Stimulated activated CD8-positive, alpha-beta memory T cell treated with anti-CD3 and anti-CD28 coated beads, Interleukin-15, amount 100 ng/mL, for 4 hours (primary cell): ENCODE results near the gene TLE3.
A peak's percentile ranks its signal among the peaks of the same experiment; 100 is the strongest.
"Not testable (repeated sequence)": the region's sequence is repeated elsewhere in the genome, so short reads cannot be mapped to it uniquely, and the experiment has no call there.

Source experiments
- DNase-seq, 2 donors: peaks; one replicate each; pipeline ENCODE4 v3.0.0-alpha.2; 2020; ENCODE audit warnings: low read depth in 2 of 2

TLE3 gene

GRCh38 chr15:70097321-70098152 is at the start of gene TLE3:
TLE3 (minus strand) TSS chr15:70097917; CDS start chr15:70096798, 1,119 bp downstream.
- peak; percentile 96 for DNase-seq

GRCh38 chr15:70147178-70147760 is 49.6 kb upstream of the TLE3 start:
- no peak for DNase-seq

DNA sequence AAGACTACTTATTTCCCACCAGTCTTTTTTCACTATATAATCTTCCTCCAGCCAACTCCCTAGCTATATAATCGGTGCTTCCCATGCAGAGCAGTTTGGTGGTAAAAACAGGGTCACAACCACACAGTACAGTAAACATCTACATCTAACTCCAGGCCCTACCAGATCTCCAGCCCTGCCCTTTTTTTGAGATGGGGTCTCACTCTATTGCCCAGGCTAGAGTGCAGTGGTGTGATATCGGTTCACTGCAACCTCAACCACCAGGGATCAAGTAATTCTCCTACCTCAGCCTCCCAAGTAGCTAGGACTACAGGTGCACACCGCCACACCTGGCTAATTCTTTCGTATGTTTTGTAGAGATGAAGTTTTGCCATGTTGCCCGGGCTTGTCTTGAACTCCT is 49.1 kb upstream of the TLE3 start:
- DNase-seq = no peak

- no peak for DNase-seq
These were observed 48.4 kb upstream of the TLE3 start for GRCh38 chr15:70146162-70146561.

DNA sequence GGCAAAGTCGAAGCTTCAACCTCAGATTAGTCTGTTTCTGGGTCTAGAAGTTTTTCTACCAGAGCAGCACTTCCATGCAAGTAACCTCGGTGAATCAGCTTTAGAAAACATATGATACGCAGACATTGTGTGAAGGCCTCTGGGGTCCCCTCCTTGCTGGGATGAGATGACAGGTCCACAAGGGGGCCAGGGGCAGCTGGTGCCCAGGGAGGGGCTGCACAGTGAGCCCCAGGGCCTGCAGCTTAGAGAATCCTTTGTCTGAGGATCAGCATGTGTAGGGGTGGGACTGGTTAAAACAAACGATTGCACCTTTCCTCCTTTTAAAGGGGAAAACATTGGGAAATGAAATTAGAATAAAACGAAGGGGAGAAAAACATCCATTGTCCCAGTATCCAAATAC is 47.5 kb upstream of the TLE3 start:
- DNase-seq = no peak

GRCh38 chr15:70142322-70143191 is 44.8 kb upstream of the TLE3 start:
- no peak for DNase-seq

DNA sequence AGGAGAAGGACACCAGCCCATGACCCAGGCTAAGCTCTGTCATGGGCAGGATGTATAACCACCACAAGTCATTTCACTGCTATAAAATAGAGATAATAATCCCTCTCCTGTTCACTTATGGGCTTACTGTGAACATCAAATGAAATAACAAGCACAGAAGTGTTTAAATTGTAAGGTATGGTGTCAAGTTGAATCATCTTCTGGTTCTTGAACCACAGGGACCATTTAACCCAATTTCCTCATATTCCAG is 44.3 kb upstream of the TLE3 start:
- no peak for DNase-seq

- no peak for DNase-seq
These were observed 43.8 kb upstream of the TLE3 start for GRCh38 chr15:70141376-70142071.

GRCh38 chr15:70140543-70141375 is 43.0 kb upstream of the TLE3 start:
- DNase-seq = no peak

GRCh38 chr15:70140025-70140542 is 42.4 kb upstream of the TLE3 start:
- no peak for DNase-seq

DNA sequence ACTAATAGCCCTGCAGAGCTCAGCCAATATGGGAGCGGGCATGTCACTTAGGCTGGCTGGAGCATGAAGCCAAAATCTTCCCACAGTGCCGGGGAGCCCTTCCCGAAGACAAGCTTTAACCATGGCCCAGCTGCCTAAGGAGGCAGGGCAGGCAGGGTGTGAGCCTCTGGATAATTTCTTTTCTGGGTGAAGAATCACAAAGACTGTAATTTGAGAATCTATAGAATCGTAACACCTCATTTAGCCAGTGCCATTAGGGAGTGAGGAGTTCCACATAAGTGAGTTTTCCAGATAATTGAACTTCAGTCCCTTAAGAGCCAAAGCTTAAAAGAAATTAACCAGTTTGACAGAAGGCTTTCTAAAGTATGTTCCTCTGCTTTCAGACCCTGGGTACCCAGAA is 40.2 kb upstream of the TLE3 start:
- no peak for DNase-seq

DNA sequence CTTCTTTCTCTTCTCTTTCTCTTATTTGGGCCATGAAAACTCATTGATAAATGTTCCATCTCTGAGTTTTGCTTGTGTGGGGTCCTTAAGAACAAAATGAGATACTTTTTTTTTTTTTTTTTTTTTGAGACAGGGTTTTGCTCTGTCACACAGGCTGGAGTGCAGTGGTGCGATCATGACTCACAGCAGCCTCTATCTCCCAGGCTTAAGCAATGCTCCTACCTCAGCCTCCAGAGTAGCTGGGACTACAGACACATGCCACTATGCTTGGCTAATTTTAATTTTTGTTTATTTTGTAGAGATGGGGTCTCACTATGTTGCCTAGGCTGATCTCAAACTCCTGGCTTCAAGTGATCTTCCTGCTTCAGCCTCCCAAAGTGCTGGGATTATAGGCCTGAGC is 39.3 kb upstream of the TLE3 start:
- DNase-seq = not testable (repeated sequence)

DNA sequence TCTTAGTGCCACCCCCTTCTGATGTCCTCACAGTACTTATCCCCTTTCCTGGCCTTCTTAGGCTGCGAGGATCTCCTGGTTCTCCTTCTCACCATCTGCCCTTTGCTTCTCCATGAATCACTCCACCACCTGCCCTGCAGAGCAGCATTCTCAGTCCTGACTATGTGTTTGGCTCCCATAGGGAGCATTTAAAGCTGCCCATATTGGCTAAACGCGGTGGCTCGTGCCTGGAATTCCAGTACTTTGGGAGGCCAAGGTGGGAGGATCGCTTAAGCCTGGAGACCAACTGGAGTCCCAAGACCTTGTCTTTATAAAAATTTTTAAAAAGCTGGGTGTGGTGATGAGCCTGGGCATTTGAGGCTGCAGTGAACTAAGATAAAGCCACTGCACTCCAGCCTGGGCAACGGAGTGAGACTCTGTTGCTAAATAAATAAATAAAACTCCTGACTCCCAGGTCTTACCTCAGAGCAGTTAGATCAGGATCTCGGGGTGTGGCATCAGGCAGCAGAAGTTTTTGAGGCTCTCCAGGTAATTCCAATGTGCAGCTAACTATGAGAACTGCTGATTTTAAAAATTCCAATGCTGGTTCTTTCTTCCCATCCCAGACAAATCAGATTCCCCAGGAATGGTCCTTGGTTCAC is 36.2 kb upstream of the TLE3 start:
- no peak for DNase-seq

GRCh38 chr15:70133296-70133695 is 35.6 kb upstream of the TLE3 start:
- DNase-seq = no peak

- no peak for DNase-seq
These were observed 34.9 kb upstream of the TLE3 start for GRCh38 chr15:70132571-70132970.

- DNase-seq = no peak
These were observed 34.4 kb upstream of the TLE3 start for GRCh38 chr15:70132139-70132538.

DNA sequence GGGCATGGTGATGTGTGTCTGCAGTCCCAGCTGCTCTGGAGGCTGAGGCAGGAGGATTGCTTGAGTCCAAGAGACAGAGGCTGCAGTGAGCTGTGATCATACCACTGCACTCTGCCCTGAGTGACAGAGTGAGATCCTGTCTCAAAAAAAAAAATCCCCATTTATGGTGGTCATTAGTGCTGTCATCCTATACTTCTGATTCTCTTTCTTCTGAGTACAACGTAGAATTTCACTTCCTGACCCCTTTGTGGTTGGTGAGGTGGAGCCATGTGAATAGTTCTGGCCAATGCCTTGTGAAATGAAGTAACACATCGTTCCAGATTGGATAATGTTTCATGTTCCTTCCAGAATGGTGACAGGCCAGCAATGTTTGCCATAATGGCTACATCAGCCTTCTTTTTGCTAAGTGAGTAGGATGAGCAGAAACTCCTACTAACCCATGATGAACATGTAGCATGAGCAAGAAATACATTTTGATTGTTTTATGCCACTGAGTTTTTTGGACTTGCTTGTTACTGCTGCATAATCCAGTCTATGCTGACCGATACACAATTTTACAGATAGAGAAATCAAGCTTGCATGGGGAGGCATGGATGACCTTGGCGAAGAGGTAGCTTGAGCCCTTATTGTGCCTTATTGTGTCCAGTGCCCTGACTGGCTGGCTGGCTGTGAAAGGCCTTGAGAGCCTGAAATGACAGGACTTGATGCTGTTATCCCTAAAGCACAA is 30.9 kb upstream of the TLE3 start:
- no peak for DNase-seq

GRCh38 chr15:70127770-70128413 is 30.2 kb upstream of the TLE3 start:
- no peak for DNase-seq

GRCh38 chr15:70127288-70127746 is 29.6 kb upstream of the TLE3 start:
- DNase-seq = no peak
